HG02798 (cell line): ENCODE data around the gene SLC7A4.
"Not testable (repeated sequence)": the region's sequence is repeated elsewhere in the genome, so short reads cannot be mapped to it uniquely, and the experiment has no call there.

Experiments used
- ATAC-seq: cut with Tn5 transposase; IDR thresholded peaks from one replicate; pipeline ENCODE4 v1.9.1; 2021; ENCODE audit warnings: mild to moderate bottlenecking; ENCODE audit not compliant: unreplicated experiment, poor library complexity

SLC7A4 gene

DNA sequence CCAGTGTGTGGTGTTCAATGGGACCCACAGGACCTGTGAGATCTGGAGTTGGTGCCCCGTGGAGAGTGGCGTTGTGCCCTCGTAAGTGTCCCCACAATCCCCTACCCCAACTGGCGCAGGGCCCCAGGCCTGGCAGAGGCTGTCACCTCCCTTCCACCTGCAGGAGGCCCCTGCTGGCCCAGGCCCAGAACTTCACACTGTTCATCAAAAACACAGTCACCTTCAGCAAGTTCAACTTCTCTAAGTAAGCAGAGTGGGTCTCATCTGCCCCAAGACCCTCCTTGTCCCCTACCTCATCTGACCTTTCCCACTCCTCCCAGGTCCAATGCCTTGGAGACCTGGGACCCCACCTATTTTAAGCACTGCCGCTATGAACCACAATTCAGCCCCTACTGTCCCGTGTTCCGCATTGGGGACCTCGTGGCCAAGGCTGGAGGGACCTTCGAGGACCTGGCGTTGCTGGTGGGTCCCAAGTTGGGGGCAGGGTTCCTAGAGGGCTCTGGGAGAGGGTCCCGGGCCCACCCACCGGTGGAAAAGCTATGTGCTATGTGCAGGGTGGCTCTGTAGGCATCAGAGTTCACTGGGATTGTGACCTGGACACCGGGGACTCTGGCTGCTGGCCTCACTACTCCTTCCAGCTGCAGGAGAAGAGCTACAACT, 9.3 kb downstream of the SLC7A4 start:
- ATAC-seq, result no peak

DNA sequence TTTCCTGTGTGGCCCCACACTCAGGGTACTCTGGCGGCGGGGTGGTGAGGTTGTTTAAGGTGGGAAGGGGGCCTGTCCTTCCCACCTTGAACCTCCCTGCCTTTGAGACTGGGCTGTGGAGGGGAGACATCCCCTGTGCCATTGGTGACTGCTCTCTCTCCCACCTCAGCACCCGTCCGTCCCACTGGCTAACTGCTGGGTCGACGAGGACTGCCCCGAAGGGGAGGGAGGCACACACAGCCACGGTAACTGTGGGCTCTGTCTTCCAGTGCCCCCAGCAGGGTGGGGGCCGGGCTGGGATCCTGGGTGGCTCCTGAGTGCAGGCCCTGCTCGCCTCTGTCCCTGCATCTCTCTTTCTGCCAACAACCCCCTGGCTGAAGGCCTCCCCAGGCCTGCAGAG, 9.9 kb downstream of the SLC7A4 start:
- no peak for ATAC-seq

- no peak for ATAC-seq
Measured at GRCh38 chr22:21020802-21021429, 11.4 kb downstream of the SLC7A4 start.

GRCh38 chr22:21018314-21018713, 14.0 kb downstream of the SLC7A4 start:
- no peak for ATAC-seq

DNA sequence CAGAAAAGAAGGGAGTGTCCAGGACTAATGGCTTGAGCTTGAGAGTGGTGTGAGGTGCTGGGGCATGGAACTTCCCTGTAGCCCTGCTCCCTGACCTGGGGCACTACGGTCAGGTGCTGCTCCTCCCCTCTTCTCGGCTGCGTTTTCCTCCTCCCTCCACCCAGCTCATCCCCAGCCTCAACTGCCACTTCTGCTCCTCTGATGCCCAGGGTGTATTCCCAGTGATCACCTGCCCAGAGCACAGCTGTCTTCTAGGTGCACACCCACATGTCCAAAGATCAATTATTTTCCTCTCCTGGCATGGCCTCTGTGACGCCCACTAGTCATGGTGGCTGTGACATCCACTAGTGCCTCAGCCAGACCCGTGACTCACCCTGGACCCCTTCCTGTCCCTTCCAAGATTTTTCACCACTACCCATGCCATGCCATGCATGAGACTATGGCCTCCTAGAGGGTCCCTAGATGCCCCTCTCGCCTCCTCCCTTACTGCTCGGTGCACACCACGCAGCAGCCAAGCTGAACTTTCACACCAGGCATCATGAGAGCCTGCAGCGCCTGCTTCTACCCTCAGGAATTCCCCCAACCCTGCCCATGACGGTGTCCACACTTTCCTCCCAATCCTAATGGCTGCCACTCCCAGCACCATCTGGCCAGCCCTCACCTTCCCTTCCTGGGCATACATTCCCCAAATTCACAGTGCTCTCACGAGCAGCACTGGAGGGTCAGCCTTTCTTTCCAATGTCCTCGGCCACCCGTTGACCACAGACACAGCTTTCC, 15.5 kb downstream of the SLC7A4 start:
- no peak for ATAC-seq

- no peak for ATAC-seq
Measured at GRCh38 chr22:21015466-21016006, 16.8 kb downstream of the SLC7A4 start.

GRCh38 chr22:21014726-21015465, 17.5 kb downstream of the SLC7A4 start, which contains the start of gene P2RX6:
P2RX6 (plus strand) TSS chr22:21015165; CDS start chr22:21015175, 10 bp downstream.
- no peak for ATAC-seq

DNA sequence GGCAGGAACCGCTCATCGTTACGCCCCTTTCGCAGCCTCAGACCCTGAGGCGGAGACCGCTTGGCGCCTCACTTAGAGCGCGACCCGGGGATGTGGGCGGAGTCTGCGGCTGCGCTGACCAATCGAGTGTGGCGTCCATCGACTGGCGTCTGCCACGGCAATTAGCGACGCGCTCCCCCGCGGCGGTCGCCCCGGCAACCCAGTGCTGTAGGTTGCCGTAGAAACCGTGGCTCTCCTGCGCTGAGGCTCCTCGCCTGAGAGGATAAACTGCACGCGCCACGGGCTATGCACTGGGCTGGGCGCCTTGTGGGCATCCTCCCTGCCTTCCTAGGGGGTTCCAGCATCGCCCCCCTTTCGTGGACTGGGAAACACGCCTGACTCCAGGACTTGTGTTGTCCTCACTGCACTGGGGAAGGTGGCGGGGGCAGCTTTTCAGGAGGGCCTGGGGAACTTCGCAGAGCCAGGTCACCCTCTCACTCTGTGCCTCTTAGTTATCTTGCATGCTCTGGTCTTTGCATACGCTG, 18.1 kb downstream of the SLC7A4 start:
- peak; percentile 90 for ATAC-seq

DNA sequence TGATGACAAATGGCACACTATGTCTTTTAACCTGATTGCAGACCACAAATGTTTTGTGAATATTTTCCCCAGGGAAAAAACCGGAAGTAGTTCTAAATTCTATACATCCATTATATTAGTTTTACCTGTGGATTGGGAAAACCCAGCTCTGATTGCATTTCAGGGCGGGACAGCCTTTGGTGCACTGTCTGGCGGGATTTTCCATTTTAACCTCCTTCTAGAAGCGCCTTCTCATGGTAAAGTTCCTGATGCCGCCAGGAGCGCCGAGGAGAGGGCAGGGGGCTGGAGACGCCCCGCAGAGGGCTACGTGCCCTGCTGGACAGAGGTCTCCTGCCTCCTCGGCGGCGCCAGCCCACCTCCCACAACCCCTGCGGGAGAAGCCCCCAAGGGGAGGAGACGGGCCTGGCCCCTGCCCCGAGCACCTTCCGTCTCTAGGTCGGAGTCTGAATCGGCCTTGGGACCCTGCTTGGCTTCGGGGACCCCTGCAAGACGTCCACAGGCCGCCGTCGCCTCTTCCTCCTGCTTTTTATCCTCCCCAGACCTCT, 18.6 kb downstream of the SLC7A4 start:
- ATAC-seq, result no peak

GRCh38 chr22:21012446-21013407, 19.6 kb downstream of the SLC7A4 start:
- no peak for ATAC-seq

DNA sequence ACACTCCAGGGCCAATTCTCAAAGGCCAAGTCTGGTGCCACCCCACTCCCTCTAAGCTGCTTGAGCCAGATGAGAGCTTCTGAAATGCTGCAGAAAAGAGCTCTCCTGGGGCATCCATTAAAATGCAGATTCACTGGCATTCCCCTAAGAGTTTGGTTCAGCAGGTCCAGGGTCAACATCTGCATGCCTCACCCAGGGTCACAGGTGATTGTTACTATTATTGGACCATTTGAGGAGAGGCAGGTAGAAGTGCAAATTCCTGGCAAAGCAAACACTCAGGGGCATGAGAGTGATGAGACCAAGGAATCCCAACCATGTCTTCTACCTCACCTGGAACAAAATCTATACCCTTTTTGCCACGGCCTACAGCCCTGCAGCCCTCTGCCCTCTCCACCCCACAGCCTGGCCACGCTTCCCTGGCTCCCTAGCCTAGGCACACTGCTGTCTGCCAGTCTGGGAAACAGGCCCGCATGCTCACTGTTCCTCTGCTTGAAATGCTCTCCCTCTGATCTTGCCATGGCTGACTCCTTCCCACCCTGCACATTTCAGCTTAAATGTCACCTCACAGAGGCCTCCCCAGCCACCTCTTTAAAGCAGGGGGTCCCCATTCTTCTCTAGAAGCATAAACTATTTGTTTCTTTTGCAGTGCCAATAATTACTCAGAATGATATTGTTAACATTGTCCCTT, 21.8 kb downstream of the SLC7A4 start:
- no peak for ATAC-seq

GRCh38 chr22:21009638-21010425, 22.5 kb downstream of the SLC7A4 start:
- ATAC-seq, result no peak

GRCh38 chr22:21009208-21009607, 23.2 kb downstream of the SLC7A4 start:
- ATAC-seq, result not testable (repeated sequence)

DNA sequence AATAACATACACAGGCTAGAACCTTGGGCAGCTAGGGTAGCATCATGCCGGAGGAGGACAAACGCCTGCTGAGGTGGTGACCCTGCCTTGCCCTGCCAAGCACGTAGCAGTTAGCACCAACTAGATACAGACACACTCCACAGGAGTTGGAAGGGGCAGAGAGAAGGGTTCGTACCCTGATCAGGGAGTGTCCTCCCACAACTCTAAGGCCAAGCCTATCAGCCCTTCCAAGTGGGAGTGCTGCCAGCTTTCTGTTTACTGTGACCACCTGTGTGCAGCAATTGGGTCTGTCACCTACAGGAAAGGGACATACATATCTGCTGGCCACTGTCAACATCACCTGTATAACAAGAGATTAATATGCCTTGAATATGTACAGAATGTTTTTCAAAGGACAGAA, 28.6 kb downstream of the SLC7A4 start:
- no peak for ATAC-seq

GRCh38 chr22:21001601-21002325, 30.6 kb downstream of the SLC7A4 start, which contains the start of gene THAP7:
THAP7 (minus strand) TSS chr22:21002118; CDS start chr22:21001911, 207 bp downstream.
- ATAC-seq, result peak; percentile 90

- ATAC-seq, result no peak
Measured at GRCh38 chr22:21000987-21001600, 31.3 kb downstream of the SLC7A4 start.
